Measurements from ENCODE around the gene TRIM29.

TRIM29 gene

DNA sequence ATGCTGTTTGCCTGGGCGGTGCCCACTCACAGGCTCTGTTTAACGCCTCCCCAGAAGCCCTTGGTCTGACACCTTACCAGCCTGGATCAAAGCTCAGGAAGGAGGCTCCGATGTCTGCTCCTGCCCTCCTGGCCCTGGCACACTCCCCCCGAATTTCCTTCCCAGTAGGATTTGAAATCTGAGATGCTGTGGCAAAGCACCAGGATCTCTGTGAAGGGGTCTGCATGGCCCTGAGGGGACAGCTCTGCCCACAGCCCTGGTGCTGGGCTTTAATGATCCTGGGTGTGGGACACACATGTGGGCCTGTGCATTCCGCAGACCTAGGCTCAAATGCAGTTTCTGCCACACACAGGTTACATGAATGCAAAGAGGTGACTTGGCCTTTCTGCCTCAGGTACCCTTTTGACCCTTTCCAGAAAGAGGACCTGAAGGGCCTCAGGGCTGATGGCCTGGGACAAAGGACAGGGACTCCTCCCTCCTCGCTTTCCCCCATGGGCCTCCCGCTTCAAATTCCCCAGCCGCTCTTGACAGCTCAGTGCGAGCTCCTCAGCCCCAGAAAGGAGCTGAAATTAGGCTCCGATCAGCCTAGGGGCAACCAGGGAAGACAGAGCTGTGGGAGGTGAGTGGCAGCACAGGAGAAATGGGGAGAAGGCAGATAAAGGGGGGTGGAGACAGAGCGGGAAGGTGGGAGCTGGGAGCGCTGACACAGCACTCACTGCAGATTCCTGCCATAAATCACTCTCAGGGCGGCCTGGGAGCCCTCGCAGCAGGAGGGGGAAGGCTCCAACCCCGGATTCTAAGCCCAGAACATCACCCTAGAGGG lies 41.3 kb downstream of the TRIM29 start:
- no peak for DNase-seq (ENCODE audit: low read depth)

DNA sequence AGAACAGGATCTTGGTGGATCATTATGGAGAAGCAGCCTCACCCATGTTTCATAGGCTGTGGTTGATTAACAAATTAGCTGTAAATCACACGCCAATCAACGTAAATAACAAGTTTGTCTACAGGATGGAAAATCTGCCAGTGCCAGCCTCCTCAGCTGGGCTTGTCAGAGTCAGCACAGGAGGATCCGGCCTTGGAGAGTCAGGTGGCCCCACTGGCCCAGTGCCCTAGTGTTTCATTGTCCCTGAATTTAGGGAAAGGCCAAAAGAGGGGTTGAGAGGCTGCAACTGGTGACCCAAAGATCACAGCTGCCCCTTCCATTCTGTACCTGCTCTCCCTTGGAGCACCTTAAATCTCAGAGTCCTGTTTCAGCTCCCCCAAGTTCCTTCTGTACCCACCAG lies 42.4 kb downstream of the TRIM29 start:
- DNase-seq (ENCODE audit: low read depth) = no peak

DNA sequence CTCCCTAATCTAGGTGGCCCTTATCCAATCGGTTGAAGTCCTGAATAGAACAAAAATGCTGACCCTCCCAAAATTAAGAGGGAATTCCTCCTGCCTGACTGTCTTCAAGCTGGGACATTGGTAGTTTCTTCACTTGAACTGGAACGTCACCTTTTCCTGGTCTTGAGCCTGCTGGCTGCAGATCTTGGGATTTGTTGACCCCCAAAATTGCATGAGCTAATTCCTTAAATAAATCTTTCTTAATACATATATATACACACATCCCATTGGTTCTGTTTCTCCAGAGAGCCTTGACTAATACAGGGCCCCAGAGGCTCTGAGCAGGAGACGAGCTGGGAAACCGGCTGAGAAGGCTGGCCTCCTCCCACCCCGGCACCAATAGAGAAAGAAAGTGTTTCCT lies 46.2 kb downstream of the TRIM29 start:
- DNase-seq (ENCODE audit: low read depth) = no peak

DNA sequence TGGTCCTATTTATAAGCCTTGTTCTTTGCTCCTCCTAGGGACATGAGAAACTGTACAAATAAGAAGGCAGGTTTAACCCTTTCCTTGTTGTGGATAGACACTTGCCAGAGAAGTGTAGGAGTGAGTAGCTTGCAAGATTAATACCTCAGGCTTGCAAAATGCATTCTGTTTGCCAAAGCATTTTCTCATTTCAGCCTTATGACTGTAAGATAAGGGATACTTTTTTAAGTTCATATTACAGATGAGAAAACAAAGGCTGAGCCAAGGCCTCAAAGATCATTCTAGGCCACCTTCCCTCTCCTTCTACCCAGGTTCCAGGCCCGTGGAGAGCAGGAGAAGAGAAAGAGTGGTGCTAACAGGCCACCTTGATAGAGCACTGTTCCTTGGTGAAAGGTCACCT lies 46.8 kb downstream of the TRIM29 start:
- DNase-seq (ENCODE audit: low read depth) = no peak

DNA sequence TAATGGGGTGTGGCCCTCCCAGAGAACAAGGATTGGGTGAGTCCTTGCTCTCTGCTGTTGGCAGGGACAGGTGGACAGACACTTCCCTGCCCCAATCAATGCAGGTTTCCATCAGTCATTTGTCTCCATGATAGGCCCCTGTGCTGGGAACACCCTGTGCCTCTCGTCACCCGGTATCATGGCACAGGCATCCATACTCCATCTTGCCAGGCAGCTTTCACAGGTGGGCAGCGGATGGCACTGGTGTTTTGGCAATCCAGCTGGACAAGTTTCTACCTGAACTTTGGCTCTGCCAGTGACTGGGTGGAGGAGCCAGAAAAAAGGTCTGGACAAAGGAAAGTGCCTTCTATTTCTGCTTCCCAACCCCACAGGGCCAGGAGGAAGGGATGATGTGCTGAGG lies 47.5 kb downstream of the TRIM29 start:
- no peak for DNase-seq (ENCODE audit: low read depth)

DNA sequence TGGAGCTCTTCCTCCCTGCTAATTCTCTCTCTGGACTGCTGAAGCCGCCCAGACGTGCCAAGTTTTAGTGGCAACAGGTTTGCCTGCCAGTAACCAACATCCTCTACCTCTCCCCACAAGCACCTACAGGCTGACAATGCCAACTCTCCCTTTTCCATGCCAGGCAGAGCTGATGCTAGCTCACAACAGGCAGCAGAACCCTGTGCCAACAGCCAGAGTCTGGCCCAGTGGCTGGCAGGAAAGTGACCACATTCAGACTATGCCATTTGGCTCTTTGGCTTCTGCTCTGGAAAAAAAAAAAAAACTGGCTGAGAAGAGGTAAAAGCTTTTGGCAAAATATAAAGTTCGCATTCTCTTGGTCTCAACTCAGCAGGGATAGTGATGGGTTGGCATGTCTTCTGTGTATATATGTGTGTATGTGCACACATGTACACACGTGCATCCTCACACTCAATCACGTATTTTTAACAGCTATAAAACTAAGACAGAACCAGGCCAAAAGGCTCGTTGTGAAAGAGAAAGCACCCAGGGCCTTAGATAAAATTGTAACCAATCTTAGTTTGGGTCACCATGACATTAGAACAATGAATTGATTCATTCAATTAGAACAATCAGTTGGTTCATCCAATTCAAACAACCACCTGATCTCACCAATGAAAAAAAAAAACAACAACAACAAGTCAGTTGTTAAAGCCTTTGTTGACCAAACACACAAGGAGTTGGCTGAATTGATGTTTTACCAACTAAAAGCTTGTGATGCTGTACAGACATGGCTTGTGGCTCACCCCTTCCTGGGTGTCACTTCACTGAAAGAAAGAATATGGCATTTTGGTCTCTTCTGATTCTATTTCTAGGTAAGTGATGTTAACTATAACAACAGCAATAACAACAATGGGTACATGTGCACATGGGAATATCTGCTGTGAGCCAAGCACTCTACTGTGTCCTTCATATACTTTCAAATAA lies 48.6 kb downstream of the TRIM29 start:
- no peak for DNase-seq (ENCODE audit: low read depth)

DNA sequence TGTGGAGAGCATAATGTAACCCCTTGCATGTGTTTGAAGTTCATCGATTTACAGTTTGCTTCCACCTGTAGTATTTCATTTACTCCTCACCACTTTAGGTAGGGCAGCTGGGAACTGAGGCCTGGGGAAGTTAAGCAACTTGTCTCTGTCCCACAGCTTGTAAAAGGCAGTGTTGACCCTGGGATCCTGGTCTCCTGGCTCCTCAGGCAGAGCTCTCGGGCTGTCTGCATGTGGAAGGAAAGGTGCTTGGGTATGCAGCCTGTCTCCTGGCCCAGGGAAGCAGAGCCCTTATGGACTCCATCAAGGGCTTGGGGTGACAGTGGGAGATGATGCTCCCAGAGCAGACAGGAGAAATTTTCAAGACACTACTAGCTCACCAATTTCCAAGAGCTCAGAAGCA lies 49.9 kb downstream of the TRIM29 start:
- DNase-seq (ENCODE audit: low read depth) = no peak

DNA sequence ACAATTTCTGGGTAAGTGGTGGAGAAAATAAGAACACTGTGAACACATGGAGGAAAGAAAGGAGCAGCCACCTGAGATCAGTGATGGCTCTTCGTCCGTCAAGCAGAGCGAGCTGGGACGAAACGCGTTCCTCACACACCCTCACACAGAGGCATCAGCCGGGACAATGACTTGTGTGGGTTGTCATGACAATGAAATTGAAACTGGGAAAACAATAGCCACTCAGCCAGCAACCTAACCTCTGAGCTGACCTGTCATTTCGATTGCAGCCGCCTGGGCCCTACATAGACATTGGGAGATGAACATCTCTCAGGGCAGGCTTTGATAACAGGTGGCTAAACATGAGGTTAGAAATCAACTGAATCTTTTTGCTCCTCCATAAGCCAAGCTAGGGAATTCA lies 51.3 kb downstream of the TRIM29 start:
- DNase-seq (ENCODE audit: low read depth) = no peak

DNA sequence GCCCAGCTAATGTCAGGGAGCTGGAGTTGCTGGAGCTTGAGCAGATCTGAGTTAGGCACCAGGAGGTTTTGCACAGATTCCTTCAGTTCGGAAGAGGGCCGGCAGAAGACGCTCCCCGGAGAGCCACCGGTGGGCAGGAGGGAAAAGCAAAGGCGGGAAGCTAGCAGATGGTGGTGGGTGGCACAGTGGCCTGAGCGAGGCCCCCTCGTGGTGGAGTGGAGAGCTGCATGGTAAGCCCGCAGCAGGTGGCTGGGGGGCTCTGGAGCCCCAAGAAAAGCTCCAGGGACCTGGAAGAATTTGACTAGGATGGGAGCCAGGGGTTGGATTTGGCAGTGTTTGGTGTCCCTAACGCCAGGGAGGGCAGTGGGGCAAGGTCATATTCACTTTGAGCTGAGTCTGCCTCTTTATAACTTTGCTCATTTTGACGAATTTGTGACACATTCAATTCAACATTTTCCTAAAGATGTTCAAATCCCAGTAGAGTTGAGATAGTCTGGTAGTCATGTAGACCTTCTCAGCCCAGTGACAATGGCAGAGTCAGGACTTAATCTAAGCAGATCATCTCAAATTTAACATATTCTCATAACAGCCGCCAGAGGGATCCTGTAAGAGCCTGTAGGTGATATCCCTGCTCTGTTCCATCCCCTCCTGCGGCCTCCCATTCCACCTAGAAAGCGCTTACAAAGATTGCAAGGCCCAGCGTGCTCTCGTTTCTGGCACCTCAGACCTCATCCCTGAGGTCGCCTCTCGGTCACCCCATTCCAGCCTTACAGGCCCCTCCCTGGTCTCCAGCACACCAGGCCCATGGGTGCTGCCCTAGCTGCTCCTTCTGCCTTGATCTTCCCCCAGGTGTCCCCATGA lies 57.9 kb downstream of the TRIM29 start:
- DNase-seq (ENCODE audit: low read depth) = no peak

DNA sequence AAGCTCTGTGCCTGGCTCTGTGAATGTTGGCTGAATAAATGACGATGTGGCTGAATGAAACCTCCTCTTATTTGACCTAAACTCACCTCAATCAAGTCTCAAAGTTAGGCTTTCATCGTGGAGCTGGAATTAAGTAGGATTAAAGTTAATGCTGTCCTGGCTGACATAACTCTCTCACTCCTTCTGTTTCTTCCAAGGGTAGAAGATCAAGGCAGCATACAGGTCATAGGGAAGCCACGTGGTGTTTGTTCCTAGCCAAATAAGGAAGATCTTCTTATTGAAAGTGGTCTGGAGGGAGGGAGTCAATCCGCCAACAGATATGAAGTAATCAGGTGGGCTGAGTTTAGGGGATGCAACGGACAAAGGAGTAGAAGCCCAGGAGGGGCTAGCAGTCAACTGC lies 59.5 kb downstream of the TRIM29 start:
- no peak for DNase-seq (ENCODE audit: low read depth)

DNA sequence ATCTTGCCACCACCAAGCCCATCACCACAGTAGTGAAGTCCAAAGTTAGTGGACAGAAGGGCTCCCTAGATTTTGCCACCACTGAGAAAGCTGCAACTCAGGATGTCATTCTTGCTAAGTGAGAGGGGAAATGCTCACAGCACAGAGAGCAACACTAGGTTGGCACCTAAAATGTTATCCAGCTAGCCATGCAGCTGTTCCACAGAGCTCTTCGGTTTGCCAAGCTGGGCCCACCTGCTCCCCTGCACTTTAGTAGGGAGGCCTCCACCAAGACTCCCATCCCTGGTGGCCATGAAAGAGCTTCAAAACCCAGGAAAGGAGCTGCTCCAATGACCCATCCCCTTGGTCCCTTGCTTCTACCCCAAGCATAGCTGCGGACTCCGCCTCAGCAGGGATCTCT lies 63.8 kb downstream of the TRIM29 start:
- DNase-seq (ENCODE audit: low read depth) = no peak

DNA sequence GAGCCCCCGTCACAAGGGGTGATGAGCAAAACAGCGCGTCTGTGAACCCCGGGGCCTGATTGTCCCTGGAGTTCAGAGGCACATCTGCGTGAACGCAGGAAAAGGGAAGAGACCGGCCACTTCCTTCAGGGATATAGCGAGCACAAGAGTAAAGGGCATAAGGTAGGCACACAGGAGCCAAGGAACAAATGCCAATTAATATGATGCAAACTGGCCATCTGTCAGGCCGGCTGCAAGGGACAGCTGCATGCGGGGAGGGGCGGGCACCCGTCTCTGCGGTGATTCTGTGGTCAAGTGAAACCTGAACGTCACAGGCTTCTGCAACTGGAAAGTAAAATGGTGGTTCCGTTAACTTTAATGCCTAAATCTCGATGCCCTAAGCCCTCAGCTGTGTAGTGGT lies 64.7 kb downstream of the TRIM29 start:
- DNase-seq (ENCODE audit: low read depth) = no peak

DNA sequence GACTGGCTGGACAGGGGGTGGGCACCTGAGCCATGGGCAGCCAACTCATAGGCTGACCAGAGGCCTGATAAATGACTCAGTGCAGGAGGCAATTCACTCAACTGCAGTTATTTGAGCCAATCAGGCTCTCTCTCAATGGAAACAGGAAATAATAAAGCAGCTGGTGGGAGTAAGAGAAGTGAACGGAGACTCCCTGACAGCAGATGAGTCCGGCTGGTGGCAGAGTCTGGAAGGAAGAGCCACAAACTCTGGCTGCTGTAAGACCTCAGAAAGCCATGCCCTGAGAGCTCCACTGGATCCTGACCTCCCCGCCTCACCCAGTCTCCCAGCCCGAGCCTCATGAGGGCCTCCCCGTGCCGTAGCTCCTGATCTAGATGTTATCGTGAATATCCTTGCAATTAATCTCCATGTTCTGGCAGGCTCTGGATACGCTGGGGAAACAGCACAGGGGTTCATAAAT lies 69.8 kb downstream of the TRIM29 start:
- DNase-seq (ENCODE audit: low read depth) = no peak

DNA sequence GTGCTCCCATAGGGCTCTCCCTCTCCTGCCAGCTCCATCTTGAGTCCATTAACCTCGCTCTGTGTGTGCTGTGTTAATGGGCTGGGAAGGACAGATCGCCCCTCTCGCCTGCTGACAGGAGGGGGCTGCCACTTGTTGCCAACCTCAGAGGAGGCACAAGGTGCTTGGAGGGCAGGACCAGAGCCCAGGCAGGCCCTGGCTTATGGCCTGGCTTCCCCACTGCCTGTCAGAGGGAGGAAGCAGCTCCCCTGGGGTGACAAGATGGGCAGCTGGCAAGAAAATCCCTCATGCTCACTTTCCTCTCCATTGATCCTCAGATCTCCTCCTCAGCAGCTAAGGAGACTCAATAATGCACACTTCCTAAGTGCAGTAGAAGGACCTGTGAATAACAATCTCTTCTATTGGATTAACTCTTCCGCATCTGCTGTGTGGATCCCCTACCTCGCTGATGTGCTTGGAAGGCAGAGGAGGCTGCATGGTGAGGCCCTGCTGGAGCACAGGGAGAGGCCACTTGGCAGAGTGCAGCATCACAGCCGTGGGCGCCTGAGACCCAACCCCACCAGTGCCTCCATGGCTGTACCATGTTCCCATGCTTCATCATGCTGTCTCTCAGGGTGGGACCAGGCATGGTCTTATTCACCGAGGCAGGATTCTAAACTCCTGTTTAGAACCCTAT lies 70.3 kb downstream of the TRIM29 start:
- no peak for DNase-seq (ENCODE audit: low read depth)

DNA sequence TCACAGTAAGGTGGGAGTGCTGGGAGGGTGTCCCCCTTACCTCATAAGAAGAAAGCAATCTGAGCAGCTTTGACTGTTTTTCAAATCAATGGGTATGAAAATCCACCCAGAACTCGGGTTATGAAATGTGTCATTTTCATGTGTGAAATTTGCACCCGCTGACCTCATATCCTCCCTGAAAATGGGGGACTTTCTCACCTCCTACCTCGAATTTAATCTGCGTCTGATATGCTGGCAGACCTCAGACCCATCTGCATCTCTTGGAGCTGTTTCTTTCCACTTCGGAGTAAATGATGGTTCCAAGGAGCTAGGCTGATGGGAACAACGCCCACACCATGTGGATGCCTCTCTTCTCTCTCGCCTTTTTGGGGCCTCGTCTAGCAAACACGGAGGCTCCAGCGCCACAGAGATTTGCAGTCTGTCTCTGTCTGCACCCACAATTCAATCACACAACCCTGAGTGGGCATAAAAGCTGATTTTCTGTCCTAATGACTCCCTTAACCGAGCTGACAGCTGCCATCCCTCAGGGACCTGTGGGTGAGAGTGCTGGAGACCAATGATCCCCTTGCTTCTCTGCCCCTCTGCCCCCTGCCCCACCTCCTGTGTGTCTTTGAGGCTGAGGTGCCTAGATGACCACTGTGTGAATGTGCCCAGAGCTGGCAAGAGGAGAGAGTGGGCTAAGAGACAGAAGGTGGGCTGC lies 71.0 kb downstream of the TRIM29 start:
- DNase-seq (ENCODE audit: low read depth) = no peak

DNA sequence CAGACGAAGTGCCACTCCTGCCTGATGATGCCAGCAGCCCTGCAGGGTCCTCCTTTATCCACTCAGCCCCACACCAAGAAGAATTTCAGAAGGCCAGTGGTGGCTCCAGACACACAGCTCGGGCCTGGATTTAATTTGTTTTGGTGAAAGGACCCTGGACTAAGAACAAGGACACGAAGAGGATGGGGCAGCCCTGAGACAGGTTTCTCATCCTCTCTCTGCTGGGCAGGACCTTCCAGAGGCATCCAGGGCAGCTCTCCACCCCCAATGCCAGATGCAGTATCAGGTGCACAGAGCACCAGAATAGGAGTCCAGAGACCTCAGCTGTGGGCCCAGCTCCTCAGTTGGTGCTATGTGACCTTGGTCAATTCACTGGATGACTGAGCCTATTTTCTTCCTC lies 72.0 kb downstream of the TRIM29 start:
- DNase-seq (ENCODE audit: low read depth) = no peak

DNA sequence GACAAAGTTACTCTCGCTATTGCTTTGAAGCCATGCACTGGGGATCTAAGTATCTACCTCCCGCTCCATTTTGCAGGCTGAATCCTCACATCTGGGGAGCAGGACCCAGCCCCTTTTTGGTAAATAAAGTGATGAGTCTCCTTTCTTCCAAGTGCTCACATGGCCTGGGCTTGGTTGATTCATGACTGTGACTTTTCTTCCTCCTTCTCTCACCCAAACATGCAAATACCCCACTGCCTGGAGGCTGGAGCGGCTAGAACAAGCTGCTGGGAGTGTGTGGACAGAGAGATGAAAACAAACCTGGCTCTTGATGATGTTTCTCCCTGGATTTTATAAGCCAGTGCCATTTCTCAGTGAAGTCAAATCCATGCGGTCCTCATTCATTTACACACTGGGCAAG lies 72.7 kb downstream of the TRIM29 start:
- no peak for DNase-seq (ENCODE audit: low read depth)

DNA sequence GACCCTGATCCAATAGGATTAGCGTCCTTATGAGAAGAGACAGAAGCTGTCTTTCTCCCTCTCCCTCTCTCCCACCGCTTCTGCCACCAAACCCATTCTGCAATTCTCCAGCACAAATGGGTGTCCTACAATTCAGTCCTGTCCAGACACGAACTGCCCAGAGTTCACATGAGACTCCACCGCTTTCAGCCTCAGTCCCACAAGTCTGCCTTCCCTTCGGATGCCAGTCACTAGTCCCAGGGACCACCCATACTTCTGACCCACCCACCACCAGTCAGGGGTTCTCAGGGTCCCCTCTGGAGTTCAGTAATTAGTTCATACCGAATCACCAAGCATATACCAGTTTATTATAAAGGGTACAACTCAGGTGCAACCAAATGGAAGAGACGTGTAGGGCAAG lies 73.6 kb downstream of the TRIM29 start:
- no peak for DNase-seq (ENCODE audit: low read depth)

DNA sequence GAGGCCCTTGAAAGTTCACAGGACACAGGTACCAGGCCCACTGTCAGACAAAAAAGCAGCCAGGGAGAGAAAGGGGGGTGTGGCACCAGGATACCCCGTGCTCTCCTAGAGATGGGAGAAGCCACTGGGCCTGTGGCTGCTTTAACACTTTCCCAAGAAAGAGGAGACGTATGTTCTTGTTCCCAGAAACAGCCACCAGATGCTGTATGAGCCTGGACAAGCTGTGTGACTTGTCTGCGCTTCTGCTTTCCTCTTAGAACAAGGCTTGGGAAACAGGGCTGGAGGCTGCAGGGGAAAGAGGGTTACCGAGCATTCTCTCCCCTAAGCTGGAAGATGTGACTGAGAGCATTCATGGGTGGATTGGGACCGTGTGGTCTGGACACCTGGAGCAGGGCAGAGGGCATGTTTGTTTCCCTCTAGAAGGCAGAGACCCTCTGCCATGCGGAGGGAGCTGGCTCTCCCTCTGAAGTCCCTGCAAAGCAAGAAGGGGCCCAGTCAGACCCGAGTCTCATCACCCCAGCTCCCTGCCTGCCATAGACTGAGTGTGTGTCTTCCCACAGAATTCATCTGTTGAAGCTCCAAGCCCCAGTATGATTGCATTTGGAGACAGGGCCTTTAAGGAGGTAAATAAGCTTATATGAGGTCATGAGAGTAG lies 74.1 kb downstream of the TRIM29 start:
- DNase-seq (ENCODE audit: low read depth) = no peak

DNA sequence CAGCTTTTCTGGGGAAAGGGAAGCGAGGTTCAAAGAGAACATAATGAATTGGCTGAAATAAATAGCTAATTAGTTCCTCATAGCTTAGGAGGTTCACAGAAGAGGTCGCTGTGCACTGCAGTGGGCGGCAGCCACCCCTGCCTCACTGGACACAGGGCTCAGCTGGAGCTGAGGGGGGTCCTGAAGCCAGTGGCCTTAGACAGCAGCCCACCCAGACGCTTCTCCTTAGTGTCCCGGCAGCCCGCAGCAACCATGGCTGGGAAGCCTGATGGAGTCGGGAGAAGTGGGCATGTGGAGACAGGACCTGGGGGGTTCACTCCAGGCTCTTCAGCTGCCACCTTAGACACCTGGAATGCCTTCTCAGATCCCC lies 75.4 kb downstream of the TRIM29 start:
- no peak for DNase-seq (ENCODE audit: low read depth)

Measured in HS-27A (cell line).